Activated T-cell treated with anti-CD3 and anti-CD28 coated beads, Interleukin-2, amount 50 U/mL, for 72 hours (primary cell): Measurements from ENCODE around the gene CADM1. TPM values are rescaled to one million over a fixed set of nuclear protein-coding genes. Genes with fewer than 3 reads are reported as not detected.

ENCODE experiments used
- ATAC-seq, 2 donors: fragments of 150-1000 bp; cut with Tn5 transposase; replicated peaks in 1 of 2; 2 replicates each; pipeline ENCODE4 v1.10.0; 2021; ENCODE audit warnings: moderate library complexity in 2 of 2, mild to moderate bottlenecking in 1 of 2
- DNase-seq, 2 donors: peaks; one replicate each; pipeline ENCODE4 v3.0.0; 2021 to 2022; ENCODE audit warnings: mixed read lengths in 1 of 2
- H3K27ac Mint-ChIP-seq: one replicate; pipeline ENCODE4 v1.8.0; 2022; ENCODE audit warnings: mild to moderate bottlenecking, moderate library complexity, mixed read lengths
- H3K27me3 Mint-ChIP-seq: one replicate; pipeline ENCODE4 v1.8.0; 2022; ENCODE audit warnings: low read depth, mixed read lengths
- H3K36me3 Mint-ChIP-seq, 2 donors: one replicate each; pipeline ENCODE4 v1.8.0; 2022; ENCODE audit warnings: mixed read lengths in 2 of 2, mild to moderate bottlenecking in 1 of 2; ENCODE audit not compliant: insufficient read depth in 2 of 2
- H3K4me1 Mint-ChIP-seq: one replicate; pipeline ENCODE4 v1.8.0; 2022; ENCODE audit warnings: low read depth, mixed read lengths
- H3K4me3 Mint-ChIP-seq, 2 donors: one replicate each; pipeline ENCODE4 v1.8.0; 2022; ENCODE audit warnings: mild to moderate bottlenecking in 2 of 2, mixed read lengths in 2 of 2, moderate library complexity in 2 of 2
- H3K9me3 Mint-ChIP-seq, 2 donors: one replicate each; pipeline ENCODE4 v1.8.0; 2022; ENCODE audit warnings: mixed read lengths in 2 of 2
- total RNA-seq, 2 donors: library from RNA; stranded (reverse); gene quantifications; one replicate each; pipeline ENCODE4 v1.2.3, GENCODE V29; 2022

Gene CADM1
- total RNA-seq, 2 donors from 2014 or later, result 1.7 to 2.1 TPM

DNA sequence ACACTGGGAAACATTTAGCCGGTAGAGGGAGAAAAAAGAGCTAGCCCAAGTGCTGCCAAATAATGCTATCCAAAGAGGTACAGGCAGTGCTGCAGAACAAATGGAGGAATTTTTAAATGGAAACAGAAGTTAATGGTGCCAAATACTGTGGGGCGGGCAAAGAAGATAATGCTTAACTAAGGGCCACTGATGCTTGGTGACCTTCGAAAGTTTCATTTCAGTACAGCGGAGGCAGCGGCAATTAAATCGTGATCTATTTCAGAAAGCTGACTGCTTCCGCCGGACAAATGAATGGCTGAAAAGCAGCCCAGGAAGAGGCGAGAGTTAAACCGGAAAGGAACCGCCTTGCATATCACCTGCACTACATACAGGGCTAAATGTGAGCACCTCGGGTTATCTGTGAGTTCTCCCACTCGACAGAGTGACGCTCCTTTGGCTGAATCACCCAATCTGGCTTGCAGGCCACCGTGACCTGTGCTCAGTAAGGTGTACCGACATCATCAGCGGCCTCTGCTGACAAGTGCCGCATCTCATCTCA is 42.1 kb downstream of the CADM1 start:
- DNase-seq (no peak), ATAC-seq (no peak)
- Mint-ChIP-seq H3K36me3 (no peaks in the 10 kb centered on the region), H3K9me3 (no peaks in the 10 kb centered on the region), H3K27me3 (no peaks in the 10 kb centered on the region), H3K4me1 (no peaks in the 10 kb centered on the region), H3K27ac (no peak overlapping the region), H3K4me3 (no peak overlapping the region)

DNA sequence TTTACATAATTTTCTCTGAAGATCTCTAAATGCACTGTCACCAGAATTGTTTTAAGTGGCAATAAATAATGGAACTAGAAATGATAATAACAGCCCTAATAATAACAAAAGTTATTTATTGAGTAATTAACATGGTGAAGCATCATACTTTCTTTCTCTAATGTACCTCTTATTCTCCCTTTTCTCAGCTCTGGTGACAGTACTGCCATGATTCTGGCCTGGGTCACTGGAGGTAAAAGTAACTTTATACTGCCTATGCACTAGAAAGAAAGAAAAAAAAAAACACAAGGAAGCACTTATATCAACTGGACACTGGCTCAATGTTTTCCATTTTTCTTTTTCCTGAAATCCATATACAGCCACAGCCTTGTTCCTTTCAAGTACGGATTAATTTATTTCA is 43.7 kb downstream of the CADM1 start:
- Mint-ChIP-seq H3K9me3 (no peaks in the 10 kb centered on the region), H3K4me3 (no peak overlapping the region), H3K4me1 (no peaks in the 10 kb centered on the region), H3K36me3 (no peaks in the 10 kb centered on the region), H3K27me3 (peaks cover 7% of the 10 kb centered on the region), H3K27ac (no peak overlapping the region)
- ATAC-seq (no peak), DNase-seq (no peak)

DNA sequence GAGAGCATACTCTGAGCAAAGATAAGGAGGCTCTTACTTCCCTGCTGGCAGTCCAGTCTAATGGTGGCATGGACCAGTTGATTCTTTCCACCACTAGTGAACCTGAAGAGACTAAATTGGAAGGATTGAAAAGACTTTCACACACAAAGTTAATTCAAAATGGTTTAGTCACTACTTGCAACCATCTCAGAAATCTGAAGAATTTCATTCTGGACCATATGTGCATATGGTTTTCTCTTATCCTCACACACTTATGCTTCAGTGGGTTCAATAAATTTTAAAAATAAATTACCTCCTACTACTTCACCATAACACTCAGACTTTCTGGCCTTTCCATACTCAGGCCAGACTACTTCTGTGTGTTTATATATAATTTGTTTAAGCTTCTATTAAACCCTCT is 44.7 kb downstream of the CADM1 start:
- no peak for ATAC-seq
- Mint-ChIP-seq H3K27me3 (peaks cover 8% of the 10 kb centered on the region), H3K4me3 (no peak overlapping the region), H3K36me3 (no peaks in the 10 kb centered on the region), H3K27ac (no peak overlapping the region), H3K9me3 (no peaks in the 10 kb centered on the region), H3K4me1 (no peaks in the 10 kb centered on the region)
- DNase-seq, result no peak

- ATAC-seq, result no peak
- no peaks in the 10 kb centered on the region for H3K4me1 Mint-ChIP-seq
Measured at GRCh38 chr11:115458877-115459276, 45.3 kb downstream of the CADM1 start.

GRCh38 chr11:115456019-115456418 is 48.2 kb downstream of the CADM1 start:
- no peak for DNase-seq
- no peak for ATAC-seq
- peaks cover 0 to 3% of the 10 kb centered on the region in 2 donors for H3K9me3 Mint-ChIP-seq
- no peaks in the 10 kb centered on the region for H3K4me1 Mint-ChIP-seq
- no peak overlapping the region for H3K4me3 Mint-ChIP-seq
- H3K27ac Mint-ChIP-seq, result no peak overlapping the region
- H3K27me3 Mint-ChIP-seq, result peaks cover 11% of the 10 kb centered on the region
- H3K36me3 Mint-ChIP-seq, result no peaks in the 10 kb centered on the region

More at GRCh38 chr11:115458877-115459276, 45.3 kb downstream of the CADM1 start:
- H3K27me3 Mint-ChIP-seq, result peaks cover 8% of the 10 kb centered on the region
- H3K4me3 Mint-ChIP-seq, result no peak overlapping the region
- H3K9me3 Mint-ChIP-seq, result no peaks in the 10 kb centered on the region
- no peak for DNase-seq
- H3K27ac Mint-ChIP-seq, result no peak overlapping the region
- no peaks in the 10 kb centered on the region for H3K36me3 Mint-ChIP-seq

DNA sequence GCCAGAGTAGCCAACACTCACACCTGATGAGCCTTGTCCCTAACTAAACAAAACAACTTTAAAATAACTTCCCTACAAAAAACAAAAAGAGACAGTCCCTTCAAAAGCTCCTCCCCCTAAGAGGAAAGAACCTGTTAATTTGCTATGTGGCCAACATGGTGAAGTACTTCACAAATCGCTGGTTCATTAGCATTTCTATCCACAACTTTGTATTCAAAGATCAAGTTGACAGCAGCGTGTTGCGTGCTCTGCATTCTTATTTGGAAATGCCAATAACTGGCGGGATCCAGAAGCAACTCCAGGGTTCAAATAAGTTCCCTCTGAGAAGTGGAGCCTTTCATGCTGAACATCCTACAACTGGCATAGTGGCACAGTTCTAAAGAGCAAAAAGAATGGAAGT is 48.6 kb downstream of the CADM1 start:
- Mint-ChIP-seq H3K27me3 (peaks cover 11% of the 10 kb centered on the region), H3K4me3 (no peak overlapping the region), H3K27ac (no peak overlapping the region), H3K36me3 (no peaks in the 10 kb centered on the region), H3K4me1 (no peaks in the 10 kb centered on the region), H3K9me3 (peaks cover 0 to 3% of the 10 kb centered on the region in 2 donors)
- ATAC-seq (no peak), DNase-seq (no peak)

DNA sequence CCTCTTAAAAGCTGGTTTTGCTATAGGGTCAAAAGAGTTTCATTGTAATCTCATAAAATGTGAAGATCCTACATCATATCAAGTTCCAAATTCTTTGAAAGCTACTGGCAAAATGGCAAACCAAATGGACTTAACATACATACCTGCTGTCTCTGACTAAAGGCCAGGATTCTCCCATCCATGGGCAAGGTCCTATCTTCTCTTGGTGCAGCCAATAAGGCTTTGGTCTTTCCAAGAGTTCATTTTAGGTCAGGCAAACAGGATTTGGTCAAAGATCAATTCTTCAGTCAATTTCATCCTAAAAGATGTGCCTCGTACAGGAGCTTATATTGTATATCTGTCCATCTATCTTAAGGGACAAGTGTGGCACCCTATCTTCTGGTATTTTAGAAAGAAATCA is 49.7 kb downstream of the CADM1 start:
- Mint-ChIP-seq H3K27me3 (peaks cover 11% of the 10 kb centered on the region), H3K36me3 (no peaks in the 10 kb centered on the region), H3K9me3 (peaks cover 0 to 3% of the 10 kb centered on the region in 2 donors), H3K4me3 (no peak overlapping the region), H3K4me1 (no peaks in the 10 kb centered on the region), H3K27ac (no peak overlapping the region)
- no peak for ATAC-seq
- DNase-seq, result no peak

- no peak for ATAC-seq
- Mint-ChIP-seq H3K27ac (no peak overlapping the region), H3K4me1 (no peaks in the 10 kb centered on the region), H3K27me3 (peaks cover 11% of the 10 kb centered on the region), H3K36me3 (no peaks in the 10 kb centered on the region), H3K9me3 (peaks cover 0 to 3% of the 10 kb centered on the region in 2 donors), H3K4me3 (no peak overlapping the region)
- DNase-seq, result no peak
Measured at GRCh38 chr11:115453693-115454490, 50.3 kb downstream of the CADM1 start.

DNA sequence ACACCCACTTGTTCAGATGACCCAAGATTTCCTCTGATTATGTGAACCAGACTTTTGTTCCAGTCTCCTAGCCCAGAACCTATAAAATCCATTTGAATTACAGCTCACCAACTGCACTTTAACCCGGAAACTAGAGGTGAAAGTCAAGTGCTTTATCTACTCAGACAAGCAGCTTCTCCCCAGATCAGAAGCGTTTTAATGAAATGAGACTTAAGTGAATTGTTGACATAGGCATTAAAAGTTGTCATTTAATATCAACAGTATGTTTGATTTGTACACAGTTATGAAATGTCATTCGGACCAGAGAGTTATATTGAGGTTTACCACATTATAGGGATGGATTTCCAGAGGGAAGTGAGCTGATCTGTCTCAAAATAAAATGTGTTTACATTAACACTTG is 52.0 kb downstream of the CADM1 start:
- H3K27me3 Mint-ChIP-seq, result peaks cover 11% of the 10 kb centered on the region
- H3K36me3 Mint-ChIP-seq, result peaks cover 0 to 4% of the 10 kb centered on the region in 2 donors
- ATAC-seq (no peak), DNase-seq (no peak)
- H3K9me3 Mint-ChIP-seq, result peaks cover 5 to 6% of the 10 kb centered on the region in 2 donors
- no peak overlapping the region for H3K27ac Mint-ChIP-seq
- H3K4me1 Mint-ChIP-seq, result no peaks in the 10 kb centered on the region
- H3K4me3 Mint-ChIP-seq, result no peak overlapping the region

DNA sequence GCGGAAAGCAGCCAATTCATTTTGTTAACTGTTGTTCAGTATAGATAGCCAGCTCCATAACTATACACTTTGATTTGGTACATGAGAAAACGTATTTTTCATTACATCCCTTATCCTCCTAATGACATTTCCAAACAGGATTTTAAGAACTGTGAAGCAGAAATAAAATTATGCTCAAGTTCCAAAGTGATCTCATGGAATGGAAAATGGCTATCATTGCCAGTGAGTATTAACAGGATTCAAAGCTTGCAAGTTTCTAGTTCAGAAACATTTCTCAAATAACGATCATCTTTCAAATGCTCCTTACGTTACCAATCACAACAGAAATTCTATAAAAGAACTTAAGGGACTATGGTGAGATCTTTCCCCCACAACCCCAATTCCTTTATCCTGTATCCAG is 53.7 kb downstream of the CADM1 start:
- peaks cover 8 to 10% of the 10 kb centered on the region in 2 donors for H3K9me3 Mint-ChIP-seq
- H3K4me3 Mint-ChIP-seq, result no peak overlapping the region
- DNase-seq (no peak), ATAC-seq (no peak)
- no peaks in the 10 kb centered on the region for H3K4me1 Mint-ChIP-seq
- H3K27ac Mint-ChIP-seq, result no peak overlapping the region
- peaks cover 5% of the 10 kb centered on the region for H3K27me3 Mint-ChIP-seq
- peaks cover 0 to 5% of the 10 kb centered on the region in 2 donors for H3K36me3 Mint-ChIP-seq

GRCh38 chr11:115447273-115447864 is 56.8 kb downstream of the CADM1 start:
- no peak overlapping the region for H3K4me3 Mint-ChIP-seq
- H3K9me3 Mint-ChIP-seq, result peaks cover 8 to 10% of the 10 kb centered on the region in 2 donors
- ATAC-seq, result no peak
- H3K27me3 Mint-ChIP-seq, result peaks cover 4% of the 10 kb centered on the region
- H3K4me1 Mint-ChIP-seq, result no peaks in the 10 kb centered on the region
- no peak for DNase-seq
- H3K27ac Mint-ChIP-seq, result no peak overlapping the region
- peaks cover 0 to 5% of the 10 kb centered on the region in 2 donors for H3K36me3 Mint-ChIP-seq

- Mint-ChIP-seq H3K27ac (no peak overlapping the region), H3K27me3 (no peaks in the 10 kb centered on the region), H3K9me3 (peaks cover 5 to 12% of the 10 kb centered on the region in 2 donors), H3K4me3 (no peak overlapping the region), H3K36me3 (peaks cover 0 to 5% of the 10 kb centered on the region in 2 donors), H3K4me1 (no peaks in the 10 kb centered on the region)
- no peak for DNase-seq
- ATAC-seq, result no peak
Measured at GRCh38 chr11:115446214-115446613, 58.0 kb downstream of the CADM1 start.

- peaks cover 6 to 12% of the 10 kb centered on the region in 2 donors for H3K9me3 Mint-ChIP-seq
Measured at GRCh38 chr11:115444542-115444941, 59.7 kb downstream of the CADM1 start.

More at GRCh38 chr11:115444542-115444941, 59.7 kb downstream of the CADM1 start:
- H3K4me3 Mint-ChIP-seq, result no peak overlapping the region
- no peak overlapping the region for H3K27ac Mint-ChIP-seq
- peaks cover 0 to 5% of the 10 kb centered on the region in 2 donors for H3K36me3 Mint-ChIP-seq
- ATAC-seq (no peak), DNase-seq (no peak)
- no peaks in the 10 kb centered on the region for H3K4me1 Mint-ChIP-seq
- H3K27me3 Mint-ChIP-seq, result no peaks in the 10 kb centered on the region
